ENCODE measurements around the gene IL12RB1. TPM values are rescaled to one million over a fixed set of nuclear protein-coding genes. Genes with fewer than 3 reads are reported as not detected.

The IL12RB1 gene
- total and polyA plus RNA-seq, 2 donors from 2014 or later: 0.45 to 3.2 TPM

GRCh38 chr19:18119013-18119716 is 32.4 kb upstream of the IL12RB1 start:
- Histone ChIP-seq H3K27ac (ENCODE audit: low read depth in 2 of 2, low read length in 2 of 2) (no peak overlapping the region), H3K9me3 (ENCODE audit: control insufficient read depth in 2 of 3, insufficient read depth in 1 of 3, low read length in 3 of 3) (no peaks in the 10 kb centered on the region), H3K9ac (ENCODE audit: low read length in 3 of 3) (peak overlapping the region in 1 of 3 donors; percentile 65), H3K27me3 (ENCODE audit: control insufficient read depth, insufficient read depth, low read length) (no peaks in the 10 kb centered on the region), H3K4me1 (ENCODE audit: control insufficient read depth in 2 of 3, insufficient read depth in 2 of 3, low read depth in 1 of 3, low read length in 3 of 3) (peaks cover 0 to 13% (median 12%) of the 10 kb centered on the region in 3 donors), H3K4me3 (ENCODE audit: low read length in 3 of 3) (no peak overlapping the region), H3K36me3 (ENCODE audit: control insufficient read depth in 2 of 3, insufficient read depth in 3 of 3, low read length in 3 of 3) (peaks cover 0 to 18% (median 3%) of the 10 kb centered on the region in 3 donors)
- TF ChIP-seq CTCF (IDR thresholded peaks at IDR 0.05; ENCODE audit: borderline replicate concordance, extremely low read depth, insufficient read depth): no peak
- FAIRE-seq: no peak
- intact Hi-C loops (cut with DNase I): no loop called here
- DNase-seq: no peak

- DNase-seq: no peak
- H3K36me3 ChIP-seq (ENCODE audit: control insufficient read depth in 2 of 3, insufficient read depth in 3 of 3, low read length in 3 of 3): peaks cover 0 to 18% (median 3%) of the 10 kb centered on the region in 3 donors
- no peaks in the 10 kb centered on the region for H3K27me3 ChIP-seq (ENCODE audit: control insufficient read depth, insufficient read depth, low read length)
- H3K4me1 ChIP-seq (ENCODE audit: control insufficient read depth in 2 of 3, insufficient read depth in 2 of 3, low read depth in 1 of 3, low read length in 3 of 3): peaks cover 0 to 13% (median 12%) of the 10 kb centered on the region in 3 donors
- TF ChIP-seq CTCF (IDR thresholded peaks at IDR 0.05; ENCODE audit: borderline replicate concordance, extremely low read depth, insufficient read depth): no peak
- intact Hi-C loops (cut with DNase I): no loop called here
- peak overlapping the region; percentile 52 to 66 (median 61) for H3K4me3 ChIP-seq (ENCODE audit: low read length in 3 of 3)
- no peak for FAIRE-seq
- H3K9me3 ChIP-seq (ENCODE audit: control insufficient read depth in 2 of 3, insufficient read depth in 1 of 3, low read length in 3 of 3): no peaks in the 10 kb centered on the region
- H3K27ac ChIP-seq (ENCODE audit: low read depth in 2 of 2, low read length in 2 of 2): peak overlapping the region in 1 of 2 donors; percentile 0
- H3K9ac ChIP-seq (ENCODE audit: low read length in 3 of 3): peak overlapping the region; percentile 8 to 65 (median 14)
Observed at GRCh38 chr19:18118420-18119012, 31.8 kb upstream of the IL12RB1 start.

- Histone ChIP-seq H3K27ac (ENCODE audit: low read depth in 2 of 2, low read length in 2 of 2) (peak overlapping the region in 1 of 2 donors; percentile 0), H3K9me3 (ENCODE audit: control insufficient read depth in 2 of 3, insufficient read depth in 1 of 3, low read length in 3 of 3) (no peaks in the 10 kb centered on the region), H3K9ac (ENCODE audit: low read length in 3 of 3) (peak overlapping the region; percentile 8 to 65 (median 14)), H3K27me3 (ENCODE audit: control insufficient read depth, insufficient read depth, low read length) (no peaks in the 10 kb centered on the region), H3K4me1 (ENCODE audit: control insufficient read depth in 2 of 3, insufficient read depth in 2 of 3, low read depth in 1 of 3, low read length in 3 of 3) (peaks cover 0 to 14% (median 12%) of the 10 kb centered on the region in 3 donors), H3K36me3 (ENCODE audit: control insufficient read depth in 2 of 3, insufficient read depth in 3 of 3, low read length in 3 of 3) (peaks cover 0 to 14% (median 3%) of the 10 kb centered on the region in 3 donors), H3K4me3 (ENCODE audit: low read length in 3 of 3) (peak overlapping the region; percentile 52 to 66 (median 61))
- DNase-seq: peak; percentile 90 to 97 (median 95)
- no peak for TF ChIP-seq CTCF (IDR thresholded peaks at IDR 0.05; ENCODE audit: borderline replicate concordance, extremely low read depth, insufficient read depth)
- no peak for FAIRE-seq
- intact Hi-C loops (cut with DNase I): no loop called here
Observed at GRCh38 chr19:18117692-18118378, 31.1 kb upstream of the IL12RB1 start.
